ENCODE measurements around the gene IQCE.

DNA sequence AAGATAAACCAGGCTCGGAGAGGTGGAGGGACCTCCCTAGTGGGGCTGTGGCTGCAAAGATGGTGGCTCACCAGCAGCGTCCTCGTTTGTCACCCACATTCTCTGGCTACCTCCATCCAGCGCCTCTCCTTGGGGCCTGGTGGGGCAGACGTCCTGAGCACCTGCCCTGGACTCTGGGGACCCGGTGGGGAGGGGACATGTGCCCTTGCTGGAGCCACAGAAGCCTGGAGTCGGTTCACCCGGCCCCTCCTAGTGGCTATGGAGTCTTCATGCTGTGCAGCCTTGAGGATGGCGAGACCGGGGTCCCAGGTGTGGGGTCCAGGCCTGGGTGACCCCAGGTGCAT is 87.5 kb downstream of the IQCE start:
- TF ChIP-seq CTCF (IDR thresholded peaks at IDR 0.05) (no peak), POLR2A (IDR thresholded peaks at IDR 0.05) (no peak)
